Lower lobe of right lung (tissue), 2 donors: ENCODE measurements around the gene CBX6. TPM values are rescaled to one million over a fixed set of nuclear protein-coding genes. Genes with fewer than 3 reads are reported as not detected.

ENCODE experiments used
- ATAC-seq, 2 donors: fragments of 200-7000 bp; cut with Tn5 transposase; one replicate each; pipeline ENCODE4 v1.9.1; 2020 to 2022; ENCODE audit warnings: mild to moderate bottlenecking in 2 of 2, moderate library complexity in 2 of 2
- DNase-seq: peaks from one replicate; pipeline ENCODE4 v3.0.0-alpha.2; 2020
- H3K27ac ChIP-seq: fragments of 200-600 bp; one replicate; pipeline ENCODE4 v1.8.0; 2022
- H3K27me3 ChIP-seq: fragments of 200-600 bp; one replicate; pipeline ENCODE4 v1.8.0; 2022; ENCODE audit warnings: low read depth
- H3K36me3 ChIP-seq: fragments of 200-600 bp; one replicate; pipeline ENCODE4 v1.8.0; 2022; ENCODE audit warnings: mild to moderate bottlenecking
- H3K4me1 ChIP-seq: fragments of 200-600 bp; one replicate; pipeline ENCODE4 v1.8.0; 2022
- H3K4me3 ChIP-seq: fragments of 200-600 bp; one replicate; pipeline ENCODE4 v1.8.0; 2022; ENCODE audit warnings: mild to moderate bottlenecking
- H3K9me3 ChIP-seq: fragments of 200-600 bp; one replicate; pipeline ENCODE4 v1.8.0; 2022
- intact Hi-C: fragments of 100-400 bp; cut with DNase I; formaldehyde crosslinking; loops from one replicate; pipeline ENCODE4 v1.11.0; 2022
- total RNA-seq: library from RNA; stranded (reverse); fragmentation: NEBNext Ultra II Directional; extraction: Animal tissue kit (Norgen Biotek cat#: 25700); gene quantifications from one replicate; pipeline ENCODE4 v1.2.1, GENCODE V29; 2021
- TF ChIP-seq, protein P1 (sequence below): fragments of 200-600 bp; IDR thresholded peaks from one replicate; pipeline ENCODE4 v1.8.0; 2022; ENCODE audit warnings: antibody characterized with exemption, mild to moderate bottlenecking
- donor health status: DM: no; HTN: yes; CAD: no; lungs with severe emphysema.

The CBX6 gene
- total RNA-seq, 1 donor from 2014 or later = 54.7 TPM

GRCh38 chr22:38834215-38834953 is 37.6 kb downstream of the CBX6 start:
- no peaks in the 10 kb centered on the region for H3K9me3 ChIP-seq
- no peaks in the 10 kb centered on the region for H3K27me3 ChIP-seq
- H3K27ac ChIP-seq = no peak overlapping the region
- no peaks in the 10 kb centered on the region for H3K4me1 ChIP-seq
- TF ChIP-seq, protein P1, sequence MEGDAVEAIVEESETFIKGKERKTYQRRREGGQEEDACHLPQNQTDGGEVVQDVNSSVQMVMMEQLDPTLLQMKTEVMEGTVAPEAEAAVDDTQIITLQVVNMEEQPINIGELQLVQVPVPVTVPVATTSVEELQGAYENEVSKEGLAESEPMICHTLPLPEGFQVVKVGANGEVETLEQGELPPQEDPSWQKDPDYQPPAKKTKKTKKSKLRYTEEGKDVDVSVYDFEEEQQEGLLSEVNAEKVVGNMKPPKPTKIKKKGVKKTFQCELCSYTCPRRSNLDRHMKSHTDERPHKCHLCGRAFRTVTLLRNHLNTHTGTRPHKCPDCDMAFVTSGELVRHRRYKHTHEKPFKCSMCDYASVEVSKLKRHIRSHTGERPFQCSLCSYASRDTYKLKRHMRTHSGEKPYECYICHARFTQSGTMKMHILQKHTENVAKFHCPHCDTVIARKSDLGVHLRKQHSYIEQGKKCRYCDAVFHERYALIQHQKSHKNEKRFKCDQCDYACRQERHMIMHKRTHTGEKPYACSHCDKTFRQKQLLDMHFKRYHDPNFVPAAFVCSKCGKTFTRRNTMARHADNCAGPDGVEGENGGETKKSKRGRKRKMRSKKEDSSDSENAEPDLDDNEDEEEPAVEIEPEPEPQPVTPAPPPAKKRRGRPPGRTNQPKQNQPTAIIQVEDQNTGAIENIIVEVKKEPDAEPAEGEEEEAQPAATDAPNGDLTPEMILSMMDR = no peak
- no peaks in the 10 kb centered on the region for H3K36me3 ChIP-seq
- no peak for ATAC-seq
- H3K4me3 ChIP-seq = no peak overlapping the region
- peak; percentile 30 for DNase-seq
- intact Hi-C loops = no loop called here

DNA sequence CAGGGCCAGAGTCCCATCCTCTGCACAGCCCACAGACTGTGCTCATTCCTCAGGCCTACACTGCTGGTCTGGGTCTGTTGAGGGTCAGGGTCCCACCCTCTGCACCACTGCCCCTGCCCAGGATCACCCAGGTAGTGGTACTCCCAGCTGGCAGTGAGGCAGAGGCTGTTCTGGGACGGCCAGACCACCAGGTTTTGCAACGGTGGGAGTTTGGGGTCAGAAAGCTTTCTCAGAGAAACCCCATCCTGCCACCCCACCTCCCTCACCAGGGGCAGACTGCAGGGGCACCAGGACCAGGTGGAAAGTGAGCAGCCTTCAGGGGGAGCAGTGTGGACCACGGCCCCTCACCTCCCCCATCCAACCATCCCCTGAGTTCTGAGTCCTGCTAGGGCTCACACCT is 39.0 kb downstream of the CBX6 start:
- no peaks in the 10 kb centered on the region for H3K9me3 ChIP-seq
- intact Hi-C loops = no loop called here
- H3K4me1 ChIP-seq = no peaks in the 10 kb centered on the region
- ATAC-seq (no peak), DNase-seq (peak; percentile 13)
- no peaks in the 10 kb centered on the region for H3K36me3 ChIP-seq
- H3K4me3 ChIP-seq = no peak overlapping the region
- no peaks in the 10 kb centered on the region for H3K27me3 ChIP-seq
- TF ChIP-seq, protein P1 = no peak
- H3K27ac ChIP-seq = no peak overlapping the region

GRCh38 chr22:38832005-38832978 is 39.7 kb downstream of the CBX6 start:
- H3K27me3 ChIP-seq = no peaks in the 10 kb centered on the region
- H3K36me3 ChIP-seq = no peaks in the 10 kb centered on the region
- H3K4me1 ChIP-seq = no peaks in the 10 kb centered on the region
- ATAC-seq (no peak), DNase-seq (peak; percentile 34)
- intact Hi-C loops = no loop called here
- H3K27ac ChIP-seq = no peak overlapping the region
- no peaks in the 10 kb centered on the region for H3K9me3 ChIP-seq
- TF ChIP-seq, protein P1 = no peak
- no peak overlapping the region for H3K4me3 ChIP-seq

GRCh38 chr22:38831166-38831945 is 40.7 kb downstream of the CBX6 start:
- Histone ChIP-seq H3K4me1 (no peaks in the 10 kb centered on the region), H3K27me3 (no peaks in the 10 kb centered on the region), H3K27ac (no peak overlapping the region), H3K36me3 (no peaks in the 10 kb centered on the region), H3K4me3 (no peak overlapping the region), H3K9me3 (no peaks in the 10 kb centered on the region)
- peak; percentile 17 to 39 for ATAC-seq
- intact Hi-C loops = no loop called here
- TF ChIP-seq, protein P1 = no peak
- DNase-seq = peak; percentile 42

DNA sequence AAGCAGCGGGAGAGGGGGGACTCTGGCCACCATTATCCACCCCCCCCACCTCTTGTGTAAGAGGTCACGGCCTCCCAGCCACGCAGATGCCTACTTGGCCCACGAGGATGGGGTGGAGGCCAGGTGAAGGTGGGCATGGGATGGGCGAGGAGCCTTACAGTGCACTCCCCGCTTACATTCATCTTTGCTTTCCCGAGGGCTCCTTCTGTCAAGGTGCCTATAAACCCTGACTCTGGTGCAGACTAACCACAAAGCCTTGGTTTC is 41.2 kb downstream of the CBX6 start:
- no peaks in the 10 kb centered on the region for H3K36me3 ChIP-seq
- no peaks in the 10 kb centered on the region for H3K27me3 ChIP-seq
- ATAC-seq = no peak
- no peaks in the 10 kb centered on the region for H3K4me1 ChIP-seq
- TF ChIP-seq, protein P1 = no peak
- H3K9me3 ChIP-seq = no peaks in the 10 kb centered on the region
- intact Hi-C loops = no loop called here
- DNase-seq = no peak
- no peak overlapping the region for H3K4me3 ChIP-seq
- no peak overlapping the region for H3K27ac ChIP-seq
